Measurements from ENCODE around the gene VPS37B. TPM values are rescaled to one million over a fixed set of nuclear protein-coding genes. Genes with fewer than 3 reads are reported as not detected.

Gene VPS37B
- total and polyA plus RNA-seq, 2 of the 8 experiments (the other 6 are each of a cell fraction or from before 2014, with no cell fraction given) = 11.9 to 15.7 TPM

DNA sequence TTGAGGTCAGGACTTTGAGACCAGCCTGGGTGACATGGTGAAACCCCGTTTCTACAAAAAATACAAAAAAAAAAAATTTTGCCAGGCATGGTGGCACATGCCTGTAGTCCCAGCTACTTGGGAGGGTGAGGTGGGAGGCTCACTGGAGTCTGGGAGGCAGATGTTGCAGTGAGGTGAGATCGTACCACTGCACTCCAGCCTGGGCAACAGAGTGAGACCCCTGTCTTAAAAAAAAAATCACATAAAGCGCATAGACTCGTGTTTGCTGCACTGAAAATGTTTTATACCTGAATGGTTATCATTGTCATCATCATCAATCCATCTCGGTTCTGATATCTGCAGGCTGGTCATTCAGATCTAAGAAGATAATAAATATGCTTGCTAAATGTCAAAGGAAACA, 24.8 kb upstream of the VPS37B start (continued):
- no peak for TF ChIP-seq GTF2F1 (IDR thresholded peaks at IDR 0.05; ENCODE audit: borderline replicate concordance, low read depth, low read length)
- TF ChIP-seq RNF2 (IDR thresholded peaks at IDR 0.05; ENCODE audit: borderline replicate concordance, low read depth, low read length, missing control alignments, poor library complexity, severe bottlenecking) = no peak
- TF ChIP-seq SP1 (IDR thresholded peaks at IDR 0.05; ENCODE audit: low read depth, low read length) = no peak
- TF ChIP-seq, protein P1, sequence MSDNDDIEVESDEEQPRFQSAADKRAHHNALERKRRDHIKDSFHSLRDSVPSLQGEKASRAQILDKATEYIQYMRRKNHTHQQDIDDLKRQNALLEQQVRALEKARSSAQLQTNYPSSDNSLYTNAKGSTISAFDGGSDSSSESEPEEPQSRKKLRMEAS (IDR thresholded peaks at IDR 0.05) = no peak

Data from H1 (cell line).